DMS153 treated with DMSO at 0.1 percent for 48 hours (cell line): ENCODE measurements around the gene GP1BB.

Experiments
- DNase-seq: peaks from one replicate; lab custom pipeline; 2025; ENCODE audit not compliant: unreplicated experiment; lab: John Stamatoyannopoulos, UW

Gene GP1BB

DNA sequence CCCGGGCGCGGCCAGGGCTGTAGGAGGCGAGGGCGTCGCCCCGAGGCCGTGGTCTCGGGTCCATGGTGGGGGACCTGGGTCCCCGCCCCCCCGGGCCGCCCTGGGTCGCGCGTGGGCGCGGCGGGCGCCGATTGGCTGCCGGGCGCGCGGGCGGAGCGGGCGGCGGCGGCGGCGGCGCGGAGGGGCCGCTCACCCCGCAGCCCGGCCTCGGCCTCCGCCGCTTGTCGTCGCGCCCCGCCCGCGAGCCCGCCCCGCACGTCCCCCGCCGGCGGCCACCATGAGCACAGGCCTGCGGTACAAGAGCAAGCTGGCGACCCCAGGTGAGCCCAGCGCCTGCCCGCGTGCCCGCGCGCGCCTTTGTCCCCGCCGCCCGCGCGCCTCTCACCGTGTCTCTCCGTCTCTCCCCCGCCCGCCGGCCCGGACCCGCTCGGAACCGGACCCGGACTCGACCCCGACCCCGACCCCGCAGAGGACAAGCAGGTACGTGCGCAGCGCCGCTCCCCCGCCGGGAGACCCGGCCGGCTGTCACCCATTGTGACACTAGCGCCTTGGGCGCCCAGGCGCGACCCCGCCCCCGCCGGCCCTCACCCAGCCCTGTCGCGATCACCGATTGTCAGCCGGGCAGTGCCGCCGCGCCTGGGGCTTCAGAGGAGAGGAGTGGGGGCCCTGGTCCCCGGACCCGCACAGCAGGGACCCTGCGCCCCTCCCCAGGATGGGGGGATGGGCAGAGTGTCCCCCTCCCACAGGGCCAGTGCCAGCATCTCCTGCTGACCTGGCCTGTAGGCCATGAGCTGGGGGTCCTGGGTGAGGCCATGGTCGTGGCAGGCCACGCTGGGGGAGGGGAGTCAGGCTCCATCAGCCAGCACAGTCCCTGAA is 8.8 kb upstream of the GP1BB start, which contains the start of gene SEPTIN5:
Gene SEPTIN5 (plus strand): TSS at position 192 of the 876 bp plus-strand sequence. CDS start 86 bp downstream, at position 278.
- no peak for DNase-seq

DNA sequence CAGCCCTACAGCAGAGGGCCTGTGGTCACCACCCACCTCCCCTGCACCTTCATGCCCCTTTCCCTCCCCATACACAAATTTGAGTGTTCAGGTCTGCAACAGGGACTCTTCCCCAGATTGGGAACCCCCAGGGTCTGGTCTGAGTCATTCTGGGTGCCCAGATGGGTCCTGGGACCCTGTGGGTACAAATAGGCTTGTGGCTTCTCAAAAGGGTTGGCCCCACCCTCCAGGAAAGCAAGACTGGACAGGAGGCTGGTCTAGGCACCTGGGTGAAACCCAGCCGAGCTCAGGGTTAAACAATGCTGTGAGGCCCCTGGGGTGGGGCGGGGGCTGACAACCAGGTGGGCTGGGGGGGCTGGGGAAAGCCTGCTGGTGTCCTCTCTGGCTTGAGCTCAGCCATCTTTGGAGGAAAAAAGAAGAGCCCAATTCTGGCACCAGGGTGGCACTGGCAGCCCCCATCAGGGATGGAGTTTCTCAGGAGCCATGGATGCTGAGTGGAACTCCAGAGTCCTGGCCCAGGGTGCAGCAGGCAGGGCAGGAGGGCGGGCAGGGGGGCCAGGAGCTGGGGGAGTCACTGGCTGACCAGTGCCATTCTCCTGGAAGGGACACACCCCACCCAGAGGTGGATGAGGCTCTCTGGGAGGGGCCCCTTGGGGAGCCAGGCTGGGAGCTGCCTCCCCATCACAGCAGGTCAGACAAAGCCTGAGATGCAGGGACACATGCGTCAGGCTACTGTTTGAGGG is 8.0 kb upstream of the GP1BB start:
- DNase-seq, result no peak

DNA sequence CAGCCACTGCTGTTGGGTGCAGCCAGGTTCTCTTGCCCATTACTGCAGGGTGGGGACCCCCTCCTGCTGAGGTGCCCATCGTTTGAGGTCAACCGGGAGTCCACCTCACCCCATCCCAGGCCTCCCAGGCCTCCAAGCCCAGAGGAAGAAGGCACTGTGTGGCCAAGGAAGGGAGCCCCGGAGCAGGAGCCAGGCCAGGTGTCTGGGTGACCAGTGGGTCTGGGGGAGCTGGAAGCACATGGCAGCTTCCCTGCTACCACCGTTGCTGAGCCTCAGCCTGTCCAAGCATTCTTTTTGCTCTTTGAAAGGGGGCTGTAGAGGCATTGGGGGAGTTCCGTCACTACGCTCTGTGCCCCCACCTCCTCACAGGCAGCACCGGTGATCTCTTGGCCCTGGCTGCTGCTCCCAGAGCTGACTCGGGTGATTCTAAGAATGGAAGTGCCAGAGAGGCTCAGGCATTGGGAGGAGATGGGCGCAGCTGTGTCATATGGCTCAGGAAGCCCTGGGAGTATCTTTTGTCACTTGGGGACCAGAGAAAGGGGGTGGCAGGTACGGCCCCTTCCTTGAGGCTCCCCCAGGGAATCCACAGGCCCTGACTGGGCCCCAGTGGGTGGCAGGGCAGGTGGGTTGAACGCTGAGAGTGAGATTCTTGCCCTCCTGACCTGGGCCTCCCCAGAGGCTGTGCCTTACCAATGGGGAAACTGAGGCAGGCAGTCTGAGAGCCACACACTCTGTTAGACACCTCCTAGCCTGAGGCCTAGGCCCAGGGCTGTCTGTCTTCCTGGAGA is 7.1 kb upstream of the GP1BB start:
- no peak for DNase-seq

DNA sequence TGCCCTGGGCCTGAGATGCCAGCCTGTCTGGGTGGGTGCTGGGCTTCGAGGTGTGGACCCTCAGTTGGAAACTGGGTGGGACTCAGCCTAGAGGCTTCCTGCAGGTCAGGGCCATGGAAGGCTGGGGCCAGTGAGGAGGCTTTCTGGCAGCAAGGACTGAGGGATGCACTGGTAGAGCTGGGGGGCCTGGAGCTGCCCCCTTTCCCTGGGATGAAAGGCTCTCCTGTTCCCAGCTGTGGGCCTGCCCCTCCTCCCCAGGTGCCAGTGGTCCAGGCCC is 6.6 kb upstream of the GP1BB start:
- no peak for DNase-seq

DNA sequence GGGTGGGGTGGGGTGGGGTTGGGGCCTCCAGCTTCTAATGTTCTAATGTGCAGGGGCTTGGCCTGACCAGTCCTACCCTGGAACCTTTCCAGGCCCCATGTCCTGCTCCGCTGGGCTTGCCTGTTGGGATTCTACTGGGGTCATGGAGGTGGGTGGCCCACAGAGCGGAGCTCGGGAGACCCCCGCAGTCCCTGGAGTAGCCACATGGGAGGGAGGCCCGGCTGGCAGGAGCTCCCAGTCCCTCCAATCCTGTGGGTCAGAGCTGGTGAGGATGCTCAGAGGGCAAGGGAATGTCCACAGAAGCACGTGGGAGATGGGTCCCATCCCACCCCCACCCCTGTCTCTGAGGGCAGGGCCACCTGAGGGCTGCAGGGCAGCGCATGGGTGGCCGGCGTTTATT is 6.2 kb upstream of the GP1BB start:
- DNase-seq, result no peak

DNA sequence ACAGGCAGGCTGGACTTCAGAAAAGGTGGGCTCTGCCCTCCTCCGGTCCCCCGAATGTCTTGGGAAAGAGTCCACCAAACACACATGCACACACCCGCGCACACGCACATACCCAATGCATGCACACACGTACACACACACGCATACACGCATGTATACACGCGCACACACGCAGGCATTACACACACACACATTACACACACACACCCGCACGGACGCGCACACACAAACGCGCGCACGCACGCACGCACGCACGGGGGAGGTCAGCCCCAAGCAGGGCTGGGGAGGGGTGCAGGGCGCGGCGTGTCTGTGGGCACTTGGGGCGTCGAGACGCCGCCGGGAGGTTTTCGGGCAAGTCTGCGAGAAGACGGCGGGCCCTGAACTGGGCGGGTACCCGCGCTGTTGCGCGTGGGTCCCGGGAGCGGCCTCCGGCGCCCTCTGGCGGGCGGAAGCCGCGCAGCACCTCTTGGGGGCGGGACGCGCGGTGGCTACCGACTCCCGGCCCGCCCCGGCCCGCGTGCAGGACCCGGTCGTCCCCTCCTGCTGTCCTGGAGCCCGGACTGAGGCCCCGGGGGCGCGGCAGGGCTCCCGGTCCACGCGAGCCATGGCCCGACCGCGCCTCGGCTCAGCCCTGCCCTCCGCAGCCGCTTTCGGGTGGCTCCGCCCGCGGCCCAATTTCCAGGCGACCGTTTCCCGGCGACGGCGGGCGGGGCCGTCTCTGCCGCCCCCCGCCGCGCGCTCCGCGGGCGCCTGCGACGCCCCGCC is 5.5 kb upstream of the GP1BB start:
- DNase-seq, result peak; percentile 40

DNA sequence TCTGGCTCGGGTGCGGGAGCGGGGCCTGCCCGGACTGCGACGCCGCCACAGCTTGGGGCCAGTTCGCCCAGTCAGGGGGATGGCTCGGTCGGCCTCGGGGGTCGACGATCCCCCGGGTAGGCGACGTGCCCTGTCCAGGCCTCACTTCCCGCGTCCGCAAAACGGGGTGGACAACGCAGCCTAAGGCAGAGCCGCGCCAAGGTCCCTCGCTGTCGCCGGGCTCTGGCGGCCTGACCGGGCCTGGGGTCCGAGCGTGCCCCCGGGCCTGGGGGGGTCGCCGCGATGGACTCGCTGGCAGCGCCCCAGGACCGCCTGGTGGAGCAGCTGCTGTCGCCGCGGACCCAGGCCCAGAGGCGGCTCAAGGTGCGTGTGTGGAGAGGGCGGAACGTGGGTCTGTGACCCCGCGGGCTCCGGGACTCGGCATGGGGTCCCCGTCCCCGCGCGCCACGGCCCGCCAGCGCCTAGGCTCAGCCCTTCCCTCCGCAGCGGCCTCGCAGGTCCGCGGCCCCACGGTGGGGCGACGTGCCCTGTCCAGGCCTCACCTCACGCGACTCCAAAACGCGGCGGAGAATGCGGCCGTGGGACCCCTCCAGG is 4.8 kb upstream of the GP1BB start:
- DNase-seq, result no peak

DNA sequence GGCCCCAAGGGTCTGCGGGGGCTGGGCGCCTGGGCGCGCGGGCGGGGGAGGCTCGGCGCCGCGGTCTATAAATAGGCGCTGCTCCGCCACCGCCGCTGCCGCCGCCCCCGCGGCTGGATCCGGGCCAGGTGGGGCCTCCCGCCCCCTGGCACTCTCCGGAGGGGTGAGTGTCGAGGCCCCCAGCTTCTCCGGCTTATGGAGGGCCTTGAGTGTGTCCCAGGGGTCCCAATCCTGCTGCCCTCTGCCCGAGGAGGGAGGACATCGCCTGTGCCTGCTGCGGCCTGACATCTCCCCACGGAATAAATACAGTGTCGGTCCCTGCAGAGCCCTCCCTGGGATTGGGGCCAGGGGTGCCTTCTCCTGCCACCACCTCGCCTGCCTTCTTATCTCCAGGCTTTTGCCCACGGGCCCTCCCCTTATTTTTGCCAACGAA is 4.3 kb upstream of the GP1BB start:
- no peak for DNase-seq

DNA sequence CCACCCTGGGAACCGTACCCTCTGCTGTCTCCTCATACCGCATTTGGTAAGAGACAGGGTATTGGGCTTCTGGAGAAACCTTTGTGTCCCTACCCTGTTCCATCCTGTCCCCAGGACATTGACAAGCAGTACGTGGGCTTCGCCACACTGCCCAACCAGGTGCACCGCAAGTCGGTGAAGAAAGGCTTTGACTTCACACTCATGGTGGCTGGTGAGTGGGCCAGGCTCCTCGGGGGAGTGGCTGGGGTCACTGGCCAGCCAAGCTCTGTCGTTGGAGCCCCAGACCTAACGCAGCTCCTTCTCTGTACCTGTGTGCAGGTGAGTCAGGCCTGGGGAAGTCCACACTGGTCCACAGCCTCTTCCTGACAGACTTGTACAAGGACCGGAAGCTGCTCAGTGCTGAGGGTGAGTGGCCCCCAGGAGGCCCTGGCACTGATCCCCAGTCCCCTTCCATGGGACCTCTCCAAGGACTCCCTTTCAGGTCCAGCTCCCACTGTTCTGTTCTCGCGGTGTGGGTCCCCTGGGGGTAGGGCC is 3.8 kb upstream of the GP1BB start:
- no peak for DNase-seq

DNA sequence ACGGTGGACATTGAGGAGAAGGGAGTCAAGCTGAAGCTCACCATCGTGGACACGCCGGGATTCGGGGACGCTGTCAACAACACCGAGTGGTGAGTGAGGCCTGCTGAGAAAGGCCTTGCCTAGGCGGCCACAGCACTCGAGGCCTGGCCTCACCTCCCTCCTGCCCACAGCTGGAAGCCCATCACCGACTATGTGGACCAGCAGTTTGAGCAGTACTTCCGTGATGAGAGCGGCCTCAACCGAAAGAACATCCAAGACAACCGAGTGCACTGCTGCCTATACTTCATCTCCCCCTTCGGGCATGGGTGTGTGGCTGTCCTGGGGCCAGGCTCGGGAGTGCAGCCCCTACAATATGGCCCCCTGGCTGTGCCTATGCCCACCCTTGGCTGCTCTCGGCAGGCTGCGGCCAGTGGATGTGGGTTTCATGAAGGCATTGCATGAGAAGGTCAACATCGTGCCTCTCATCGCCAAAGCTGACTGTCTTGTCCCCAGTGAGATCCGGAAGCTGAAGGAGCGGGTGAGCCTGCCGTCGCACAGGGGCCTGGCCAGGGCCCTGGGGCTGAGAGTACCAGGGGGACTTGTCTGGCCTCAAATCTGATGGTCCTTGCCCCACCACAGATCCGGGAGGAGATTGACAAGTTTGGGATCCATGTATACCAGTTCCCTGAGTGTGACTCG is 3.0 kb upstream of the GP1BB start:
- DNase-seq, result no peak

DNA sequence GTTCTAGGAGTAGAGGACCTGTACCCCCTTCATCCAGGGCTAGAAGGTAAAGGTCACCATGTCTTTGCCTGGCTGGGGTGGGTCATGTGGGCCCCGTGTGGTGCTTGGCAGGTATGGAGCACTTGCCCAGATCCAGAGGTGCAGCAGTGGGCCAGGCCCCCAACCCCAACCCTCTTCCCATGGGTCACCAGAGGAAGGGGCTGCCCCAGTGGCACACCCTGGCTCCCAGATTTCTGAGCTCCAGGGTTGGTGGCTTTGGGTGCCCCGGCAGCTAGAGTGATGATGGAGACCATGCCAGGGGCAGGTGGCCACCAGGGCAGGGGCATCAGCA is 2.4 kb upstream of the GP1BB start:
- DNase-seq, result no peak

DNA sequence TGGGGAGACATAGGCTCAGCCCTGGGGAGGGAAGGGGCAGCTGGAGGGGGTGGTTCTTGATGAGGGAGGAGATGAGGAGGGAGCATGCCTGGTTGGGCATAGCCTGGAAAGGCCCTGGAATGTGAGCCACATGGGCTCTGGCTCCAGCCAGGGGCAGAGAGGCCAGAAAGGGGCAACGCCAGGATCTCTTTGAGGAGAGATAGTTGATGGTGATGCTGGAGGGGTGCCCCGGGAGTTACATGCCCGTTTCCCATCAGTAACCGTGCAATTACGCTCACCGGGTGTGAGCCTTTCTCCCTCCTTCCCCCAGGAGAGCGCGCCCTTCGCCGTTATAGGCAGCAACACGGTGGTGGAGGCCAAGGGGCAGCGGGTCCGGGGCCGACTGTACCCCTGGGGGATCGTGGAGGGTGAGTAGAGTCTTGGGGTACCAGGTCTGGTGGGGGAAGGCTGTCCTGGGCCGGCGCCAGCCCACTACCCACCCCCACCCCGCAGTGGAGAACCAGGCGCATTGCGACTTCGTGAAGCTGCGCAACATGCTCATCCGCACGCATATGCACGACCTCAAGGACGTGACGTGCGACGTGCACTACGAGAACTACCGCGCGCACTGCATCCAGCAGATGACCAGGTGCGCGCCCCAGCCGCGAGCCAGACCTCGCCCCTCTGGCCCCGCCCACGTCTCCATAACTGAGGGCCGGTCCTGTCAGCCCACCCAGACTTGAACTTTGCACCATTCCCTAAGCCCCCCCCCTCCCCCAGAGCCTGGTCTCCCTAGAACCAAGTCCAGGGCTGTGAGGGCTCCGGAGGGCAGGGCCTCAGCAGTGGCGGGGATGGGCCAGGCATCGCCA is 1.8 kb upstream of the GP1BB start:
- no peak for DNase-seq

DNA sequence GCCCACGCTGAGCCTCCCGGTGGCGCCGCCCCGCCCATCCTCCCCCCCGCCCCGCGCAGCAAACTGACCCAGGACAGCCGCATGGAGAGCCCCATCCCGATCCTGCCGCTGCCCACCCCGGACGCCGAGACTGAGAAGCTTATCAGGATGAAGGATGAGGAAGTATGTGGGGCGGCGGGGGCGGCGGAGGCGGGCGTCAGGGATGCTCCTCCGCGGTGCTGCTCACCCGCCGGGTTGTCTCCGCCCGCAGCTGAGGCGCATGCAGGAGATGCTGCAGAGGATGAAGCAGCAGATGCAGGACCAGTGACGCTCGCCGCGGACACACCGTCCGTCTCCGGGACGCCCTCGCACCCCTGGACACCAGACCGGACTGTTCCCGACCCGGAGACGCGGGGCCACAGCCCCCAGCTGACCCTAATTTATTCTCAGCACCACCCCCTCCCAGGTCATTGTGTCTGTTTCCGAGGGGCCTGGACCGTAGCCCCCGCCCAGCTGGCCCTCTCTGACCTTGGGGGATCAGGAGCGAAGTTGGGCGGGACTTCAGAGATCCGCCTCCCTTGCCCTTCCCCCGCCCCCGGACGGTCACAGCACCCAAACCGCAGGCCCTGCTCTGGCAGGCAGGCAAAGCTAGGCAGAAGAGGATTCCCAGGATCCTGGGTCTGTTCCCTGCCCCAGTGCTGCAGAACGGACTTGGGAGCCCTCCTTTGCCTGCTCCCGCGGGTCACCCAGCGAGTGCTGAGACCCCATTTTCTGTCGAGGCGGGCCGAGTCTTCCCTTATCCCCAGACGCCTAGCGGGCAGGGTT is 959 bp upstream of the GP1BB start:
- no peak for DNase-seq

DNA sequence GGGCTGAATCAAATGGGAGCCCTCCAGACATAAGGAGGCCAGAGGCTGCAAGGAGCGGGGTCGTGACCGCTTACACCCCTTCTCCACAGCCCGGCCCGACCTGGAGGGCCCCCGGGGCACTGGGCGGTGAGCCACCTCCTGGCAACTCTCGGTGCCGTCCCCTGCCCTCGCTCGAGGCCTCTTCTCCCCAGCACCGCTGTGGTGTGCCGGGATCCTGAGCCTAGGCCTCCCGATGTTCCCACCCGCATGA is 432 bp upstream of the GP1BB start:
- no peak for DNase-seq

DNA sequence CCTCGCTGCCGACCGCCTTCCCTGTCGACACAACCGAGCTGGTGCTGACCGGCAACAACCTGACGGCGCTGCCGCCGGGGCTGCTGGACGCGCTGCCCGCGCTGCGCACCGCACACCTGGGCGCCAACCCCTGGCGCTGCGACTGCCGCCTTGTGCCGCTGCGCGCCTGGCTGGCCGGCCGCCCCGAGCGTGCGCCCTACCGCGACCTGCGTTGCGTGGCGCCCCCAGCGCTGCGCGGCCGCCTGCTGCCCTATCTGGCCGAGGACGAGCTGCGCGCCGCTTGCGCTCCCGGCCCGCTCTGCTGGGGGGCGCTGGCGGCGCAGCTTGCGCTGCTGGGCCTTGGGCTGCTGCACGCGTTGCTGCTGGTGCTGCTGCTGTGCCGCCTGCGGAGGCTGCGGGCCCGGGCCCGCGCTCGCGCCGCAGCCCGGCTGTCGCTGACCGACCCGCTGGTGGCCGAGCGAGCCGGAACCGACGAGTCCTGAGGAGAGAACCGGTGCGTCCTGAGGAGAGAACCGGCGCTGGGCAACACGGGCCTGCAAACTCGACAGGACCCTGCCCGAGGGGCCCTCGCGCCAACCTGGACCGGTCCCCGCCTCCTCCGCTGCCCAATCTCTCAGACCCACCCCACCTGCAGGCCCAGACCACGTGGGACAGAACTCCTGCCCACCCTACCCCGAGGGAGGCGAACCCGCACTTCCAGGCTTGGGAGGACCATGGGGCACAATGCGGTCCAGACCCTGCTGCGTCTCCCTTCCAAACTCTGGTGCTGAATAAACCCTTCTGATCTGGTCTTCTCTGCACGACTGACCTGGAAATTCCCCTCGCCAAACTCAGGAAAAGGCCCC is 866 bp downstream of the GP1BB start:
- DNase-seq, result no peak

DNA sequence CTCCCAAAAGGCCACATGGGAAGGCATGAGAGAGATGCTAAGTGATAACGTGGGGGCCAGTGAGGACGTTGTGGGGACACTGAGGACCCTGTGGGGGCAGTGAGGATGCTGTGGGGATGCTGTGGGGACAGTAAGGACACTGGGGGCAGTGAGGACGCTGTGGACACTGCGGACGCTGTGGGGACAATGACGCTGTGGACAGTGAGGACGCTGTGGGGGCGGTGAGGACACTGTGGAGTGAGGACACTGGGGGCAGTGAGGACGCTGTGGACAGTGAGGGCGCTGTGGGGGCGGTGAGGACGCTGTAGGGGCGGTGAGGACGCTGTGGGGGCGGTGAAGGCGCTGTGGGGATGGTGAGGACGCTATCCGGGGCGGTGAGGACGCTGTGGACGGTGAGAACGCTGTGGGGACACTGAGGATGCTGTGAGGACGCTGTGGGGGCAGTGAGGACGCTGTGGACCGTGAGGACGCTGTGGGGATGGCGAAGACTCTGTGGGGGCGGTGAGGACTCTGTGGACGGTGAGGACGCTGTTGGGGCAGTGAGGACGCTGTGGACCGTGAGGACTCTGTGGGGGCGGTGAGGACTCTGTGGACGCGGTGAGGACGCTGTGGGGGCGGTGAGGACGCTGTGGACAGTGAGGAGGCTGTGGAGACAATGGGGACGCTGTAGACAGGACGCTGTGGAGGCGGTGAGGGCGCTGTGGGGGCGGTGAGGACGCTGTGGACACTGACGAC is 1.8 kb downstream of the GP1BB start:
- no peak for DNase-seq
